ENCODE measurements around the gene ZC3H10.

Gene ZC3H10

DNA sequence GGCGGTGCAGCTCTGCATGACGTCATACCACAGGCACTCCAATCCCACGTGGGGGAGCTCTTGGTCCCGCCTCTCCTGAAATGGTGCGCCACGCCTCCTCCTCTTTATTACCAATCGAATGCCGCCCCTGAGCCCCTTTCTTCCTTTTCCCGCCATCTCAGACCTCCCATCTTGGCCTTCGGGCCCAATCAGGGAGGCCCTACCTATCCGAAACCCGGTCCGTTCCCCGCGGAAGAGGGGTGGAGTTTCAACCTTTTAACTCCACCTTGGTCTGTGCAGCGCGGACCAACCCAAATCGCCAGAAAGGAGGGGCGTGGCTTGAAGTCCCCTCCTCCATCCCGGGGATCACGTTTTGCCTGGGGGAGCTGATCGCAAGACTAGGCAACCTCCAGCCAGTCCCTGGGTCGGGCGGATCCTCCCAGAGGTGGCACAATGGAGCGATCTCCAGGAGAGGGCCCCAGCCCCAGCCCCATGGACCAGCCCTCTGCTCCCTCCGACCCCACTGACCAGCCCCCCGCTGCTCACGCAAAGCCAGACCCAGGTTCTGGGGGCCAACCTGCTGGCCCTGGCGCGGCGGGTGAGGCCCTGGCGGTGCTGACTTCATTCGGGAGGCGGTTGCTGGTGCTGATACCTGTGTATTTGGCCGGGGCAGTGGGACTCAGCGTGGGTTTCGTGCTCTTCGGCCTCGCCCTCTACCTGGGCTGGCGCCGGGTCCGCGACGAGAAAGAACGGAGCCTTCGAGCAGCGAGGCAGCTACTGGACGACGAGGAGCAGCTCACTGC, 10.0 kb downstream of the ZC3H10 start, which contains the start of gene ESYT1:
ESYT1 (plus strand) TSS at position 380 of the 782 bp plus-strand sequence; CDS start at position 433, 53 bp downstream.
- DNase-seq (ENCODE audit: low read depth), result peak; percentile 100

DNA sequence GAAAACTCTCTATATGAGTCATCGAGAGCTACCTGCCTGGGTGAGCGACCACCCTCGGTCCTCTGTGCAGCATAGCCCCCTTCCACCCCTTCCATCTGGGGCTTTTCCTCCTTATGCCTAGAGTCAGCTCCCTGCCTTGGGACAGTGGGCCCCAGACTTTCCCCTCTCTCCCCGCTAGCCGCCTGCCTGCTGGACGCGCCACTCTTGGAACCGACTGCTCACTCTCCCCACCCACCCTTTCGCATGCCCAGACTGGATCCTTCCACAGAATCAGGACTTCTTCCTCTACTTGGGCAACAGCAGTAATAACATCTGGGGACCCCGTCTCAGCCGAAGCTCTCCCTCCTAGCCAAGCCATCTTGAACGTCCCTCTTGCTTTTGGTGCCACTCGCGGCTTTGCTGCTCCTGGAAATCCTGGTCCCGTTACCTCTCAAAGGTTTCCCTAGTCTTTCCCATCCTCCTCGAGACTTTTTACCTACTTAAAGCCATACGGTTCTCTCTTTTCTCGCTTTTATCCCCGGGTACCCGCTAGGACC, 10.7 kb downstream of the ZC3H10 start:
- no peak for DNase-seq (ENCODE audit: low read depth)

- no peak for DNase-seq (ENCODE audit: low read depth)
Measured at GRCh38 chr12:56129206-56129941, 11.3 kb downstream of the ZC3H10 start.

GRCh38 chr12:56129942-56130495, 12.0 kb downstream of the ZC3H10 start:
- DNase-seq (ENCODE audit: low read depth), result no peak

DNA sequence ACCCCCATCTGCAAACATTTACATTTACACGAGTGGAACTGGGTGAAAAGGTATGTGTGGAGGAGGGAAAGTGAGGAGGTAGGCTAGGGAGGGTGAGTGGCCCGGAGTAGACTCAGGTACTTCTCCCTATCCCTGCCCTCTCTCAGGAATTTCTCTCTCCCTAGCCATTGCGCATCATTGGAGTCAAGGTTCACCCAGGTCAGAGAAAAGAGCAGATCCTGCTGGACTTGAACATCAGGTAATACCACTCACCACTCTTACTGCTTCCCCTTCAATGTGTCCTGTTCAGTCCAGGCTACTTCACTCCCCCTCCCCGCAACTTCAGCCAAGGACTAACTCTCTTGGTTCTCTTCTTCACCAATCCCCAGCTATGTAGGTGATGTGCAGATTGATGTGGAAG, 12.8 kb downstream of the ZC3H10 start:
- DNase-seq (ENCODE audit: low read depth), result no peak

- no peak for DNase-seq (ENCODE audit: low read depth)
Measured at GRCh38 chr12:56134897-56135296, 16.8 kb downstream of the ZC3H10 start.

DNA sequence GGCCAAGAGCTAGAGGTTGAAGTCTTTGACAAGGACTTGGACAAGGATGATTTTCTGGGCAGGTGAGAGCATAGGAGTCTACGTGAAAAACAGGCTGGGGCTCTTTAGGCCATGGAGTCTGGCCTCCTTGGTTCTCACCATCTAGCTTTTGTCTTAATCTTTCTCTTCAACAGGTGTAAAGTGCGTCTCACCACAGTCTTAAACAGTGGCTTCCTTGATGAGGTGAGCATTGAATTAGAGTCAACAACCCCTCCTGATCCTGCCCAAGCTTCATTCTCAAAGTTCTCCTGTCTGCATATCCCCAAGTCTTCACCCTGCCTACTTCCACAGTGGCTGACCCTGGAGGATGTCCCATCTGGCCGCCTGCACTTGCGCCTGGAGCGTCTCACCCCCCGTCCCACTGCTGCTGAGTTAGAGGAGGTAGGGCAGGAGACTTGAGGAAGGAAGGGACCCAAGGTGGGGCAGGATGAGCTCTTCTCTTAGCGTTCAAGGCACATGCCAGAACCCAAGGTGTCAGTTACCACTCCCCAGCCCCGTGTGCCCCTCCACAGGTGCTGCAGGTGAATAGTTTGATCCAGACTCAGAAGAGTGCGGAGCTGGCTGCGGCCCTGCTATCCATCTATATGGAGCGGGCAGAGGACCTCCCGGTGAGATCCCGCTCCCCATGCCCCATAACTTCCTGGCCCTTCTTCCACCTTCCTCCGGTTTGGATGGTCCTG, 19.9 kb downstream of the ZC3H10 start:
- no peak for DNase-seq (ENCODE audit: low read depth)

- no peak for DNase-seq (ENCODE audit: low read depth)
Measured at GRCh38 chr12:56141946-56142784, 24.1 kb downstream of the ZC3H10 start.

GRCh38 chr12:56143217-56143616, 25.2 kb downstream of the ZC3H10 start:
- DNase-seq (ENCODE audit: low read depth), result no peak

DNA sequence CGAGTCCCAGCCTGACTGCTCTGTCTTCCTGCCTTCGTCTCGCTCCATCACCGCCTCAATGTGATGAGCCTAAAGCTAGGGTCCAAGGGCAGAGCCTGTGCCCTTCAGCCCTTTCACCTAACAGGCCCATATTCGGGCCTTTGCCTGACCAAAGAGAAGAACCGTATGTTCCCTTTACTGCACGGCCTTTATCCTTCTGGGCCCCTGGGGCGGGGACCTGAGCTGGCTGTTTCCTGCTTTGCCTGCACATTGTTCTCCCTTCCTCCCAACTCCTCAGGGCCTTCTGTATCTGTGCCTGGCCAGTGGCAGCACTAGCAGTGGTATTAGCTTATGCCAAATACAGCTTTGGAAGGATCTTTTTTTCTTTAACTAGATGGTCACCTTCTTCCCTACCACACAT, 25.8 kb downstream of the ZC3H10 start:
- DNase-seq (ENCODE audit: low read depth), result no peak

DNA sequence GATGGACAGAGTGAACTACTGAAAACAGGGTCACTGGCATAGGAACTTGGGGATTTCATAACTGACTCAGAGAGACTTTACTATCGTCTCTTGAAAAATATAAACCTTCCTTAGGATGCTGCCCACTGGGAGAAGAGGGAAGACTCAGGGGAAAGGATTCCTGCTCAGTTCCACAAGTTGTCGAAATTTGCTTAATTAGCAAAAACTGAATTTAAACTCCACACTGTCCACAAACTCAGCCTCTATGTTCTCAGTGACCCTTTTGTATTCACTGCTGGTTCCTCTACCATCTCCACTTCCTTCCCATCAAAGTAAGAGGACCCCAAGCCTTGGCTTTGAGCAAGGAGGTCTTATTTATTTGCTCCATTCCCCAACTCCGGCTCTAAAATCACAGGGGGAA, 27.2 kb downstream of the ZC3H10 start:
- no peak for DNase-seq (ENCODE audit: low read depth)

GRCh38 chr12:56146492-56147460, 28.7 kb downstream of the ZC3H10 start:
- no peak for DNase-seq (ENCODE audit: low read depth)

GRCh38 chr12:56150563-56150962, 32.5 kb downstream of the ZC3H10 start:
- DNase-seq (ENCODE audit: low read depth), result no peak

GRCh38 chr12:56151672-56152131, 33.6 kb downstream of the ZC3H10 start:
- no peak for DNase-seq (ENCODE audit: low read depth)

DNA sequence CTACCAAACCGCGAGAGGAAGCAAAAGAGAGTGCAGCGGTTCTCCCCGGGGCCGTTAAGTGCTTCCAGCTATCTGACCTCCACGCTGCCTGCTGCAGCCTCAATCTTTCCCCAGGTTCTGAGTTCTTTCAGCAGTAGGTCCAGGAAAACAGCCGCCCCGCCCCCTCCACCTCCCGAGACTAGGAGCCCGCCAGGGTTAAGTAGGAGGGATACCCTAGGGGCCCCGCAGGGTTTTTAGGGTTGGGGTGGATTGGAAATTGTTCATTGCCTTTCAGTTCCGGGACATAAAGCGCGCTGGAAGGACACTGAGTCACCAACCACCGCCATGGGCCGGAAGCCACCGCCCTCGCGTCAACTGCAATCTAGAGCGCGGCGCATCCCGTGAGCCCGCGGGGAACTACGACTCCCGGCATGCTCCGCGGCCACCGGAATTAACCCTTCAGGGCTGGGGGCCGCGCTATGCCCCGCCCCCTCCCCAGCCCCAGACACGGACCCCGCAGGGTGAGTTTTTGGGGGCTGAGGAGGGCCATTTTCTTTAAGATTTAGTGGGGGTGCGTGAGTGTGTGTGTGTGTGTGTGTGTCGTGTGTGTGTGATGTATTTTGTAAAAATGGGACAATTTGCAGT, 34.2 kb downstream of the ZC3H10 start, which contains the start of gene MYL6B:
MYL6B (plus strand) TSS at position 456 of the 624 bp plus-strand sequence. CDS start 1,332 bp downstream, outside the sequence.
- peak; percentile 77 for DNase-seq (ENCODE audit: low read depth)

DNA sequence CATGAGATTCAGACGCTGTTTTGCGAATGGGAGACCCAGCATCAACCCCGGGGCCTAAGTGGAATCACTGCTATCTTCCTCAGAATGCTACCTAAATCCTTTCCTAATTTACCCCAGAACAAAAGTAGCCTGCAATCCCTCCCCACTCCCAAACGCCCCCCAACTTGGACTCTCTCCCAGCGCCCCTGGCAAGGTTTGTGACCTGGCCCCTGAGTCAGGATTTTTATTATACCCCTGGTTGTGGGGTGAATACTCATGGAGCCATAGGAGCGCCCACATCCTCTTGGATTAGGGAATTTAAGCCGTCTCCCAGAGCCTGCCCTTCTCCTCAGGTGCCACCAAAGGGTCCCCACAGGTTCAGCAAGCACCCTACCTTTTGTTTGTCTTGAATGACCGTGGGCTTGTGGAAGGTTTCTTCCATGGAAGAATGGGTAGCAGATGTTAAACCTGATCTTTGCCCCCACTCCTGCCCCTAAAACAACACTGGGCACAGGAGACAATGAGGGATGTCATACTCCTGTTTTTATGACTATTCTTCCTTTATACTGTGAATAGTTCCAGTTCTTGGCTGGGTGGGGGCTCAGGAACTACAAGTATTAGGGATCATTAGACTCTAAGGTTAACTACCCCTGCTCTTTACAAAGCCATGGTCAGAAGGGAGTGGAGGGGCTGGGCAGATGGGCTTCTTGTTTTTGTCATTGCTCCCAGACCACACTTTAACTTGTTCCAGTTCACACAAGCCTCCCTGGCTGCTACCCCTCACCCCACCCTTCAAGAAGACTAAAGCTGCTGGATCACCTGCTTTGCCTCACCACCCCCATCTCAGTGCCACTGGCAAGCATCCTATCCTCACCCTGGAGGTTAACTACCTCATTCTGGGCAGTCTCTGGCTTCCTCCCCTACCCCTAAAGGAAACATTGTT, 35.0 kb downstream of the ZC3H10 start:
- no peak for DNase-seq (ENCODE audit: low read depth)

DNA sequence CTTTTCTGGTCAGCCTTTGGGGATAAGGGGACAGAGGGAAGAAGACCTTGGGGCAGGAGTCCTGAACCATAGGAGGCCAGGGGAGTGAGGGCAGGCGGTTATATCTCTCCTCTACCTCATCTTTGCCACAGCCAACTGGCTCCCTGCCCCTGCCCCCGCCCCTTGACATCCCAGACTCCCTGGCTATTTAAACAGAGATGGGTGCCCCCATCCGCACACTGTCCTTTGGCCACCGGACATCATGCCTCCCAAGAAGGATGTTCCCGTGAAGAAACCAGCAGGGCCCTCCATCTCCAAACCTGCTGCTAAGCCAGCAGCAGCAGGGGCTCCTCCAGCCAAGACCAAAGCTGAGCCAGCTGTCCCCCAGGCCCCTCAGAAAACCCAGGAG, 35.6 kb downstream of the ZC3H10 start:
- no peak for DNase-seq (ENCODE audit: low read depth)

DNA sequence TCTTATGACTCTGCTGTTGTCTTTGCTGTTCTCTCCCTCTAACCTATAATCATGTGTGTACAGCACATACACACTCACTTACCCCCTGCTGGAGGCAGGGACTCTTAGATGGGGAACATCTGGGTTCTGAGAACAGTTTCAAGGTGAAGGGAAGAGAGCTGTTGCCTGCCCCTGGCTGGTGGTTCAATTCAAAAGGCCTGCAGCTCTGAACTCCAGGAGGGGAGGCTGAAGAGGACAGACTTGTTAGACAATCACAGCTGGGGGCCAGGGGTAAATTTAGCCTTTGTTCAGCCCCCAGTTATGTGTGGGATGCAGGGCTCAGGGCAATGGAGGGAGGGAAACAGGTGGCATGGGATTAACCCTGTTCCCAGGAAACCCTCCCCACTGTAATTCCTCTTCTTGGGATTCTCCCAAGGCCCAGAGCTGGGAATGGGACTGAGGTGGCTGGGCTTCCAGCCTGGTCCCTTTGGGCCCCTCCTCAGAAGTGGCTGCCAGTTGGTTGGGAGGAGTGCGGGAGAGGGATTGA, 36.2 kb downstream of the ZC3H10 start:
- no peak for DNase-seq (ENCODE audit: low read depth)

All from GM04504 (cell line).